Measurements from ENCODE around the gene ARID1A.

ARID1A gene

DNA sequence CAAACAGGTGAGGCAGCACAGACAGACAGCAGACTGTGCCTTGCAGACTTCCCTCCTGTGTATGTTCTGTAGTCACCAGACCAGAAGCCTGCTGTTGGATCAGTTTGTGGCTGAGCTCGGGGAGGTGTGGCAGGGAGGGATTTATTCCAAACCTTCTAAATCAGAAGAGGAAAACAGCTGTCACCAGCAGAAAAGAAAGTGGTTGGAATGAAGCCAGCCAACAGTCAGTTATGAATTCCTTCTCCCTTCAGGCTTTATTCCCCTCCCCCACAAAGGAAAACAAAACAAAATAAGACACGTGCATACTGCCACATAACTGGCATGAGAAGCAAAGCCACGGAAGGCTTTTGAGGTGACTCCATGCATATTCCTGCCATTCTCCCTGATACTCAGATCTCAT lies 72.9 kb downstream of the ARID1A start:
- no peak for DNase-seq

DNA sequence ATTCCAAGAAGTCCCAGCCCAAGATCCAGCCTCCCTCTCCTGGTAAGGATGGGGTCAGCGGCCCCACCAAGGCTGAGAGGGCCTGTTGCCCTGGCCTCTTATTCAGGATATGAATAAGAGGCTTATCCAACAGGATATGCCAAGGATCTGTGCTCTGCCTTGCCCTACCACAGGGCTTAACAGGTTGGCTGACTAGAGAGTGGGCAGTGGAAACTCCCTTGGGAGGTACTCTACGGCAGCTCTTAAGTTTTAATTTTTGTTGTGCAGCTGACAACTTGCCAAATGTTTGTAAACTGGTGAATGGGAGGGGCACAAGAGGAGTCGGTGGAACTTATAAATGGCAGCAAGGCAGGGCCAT lies 75.4 kb downstream of the ARID1A start:
- DNase-seq, result no peak

DNA sequence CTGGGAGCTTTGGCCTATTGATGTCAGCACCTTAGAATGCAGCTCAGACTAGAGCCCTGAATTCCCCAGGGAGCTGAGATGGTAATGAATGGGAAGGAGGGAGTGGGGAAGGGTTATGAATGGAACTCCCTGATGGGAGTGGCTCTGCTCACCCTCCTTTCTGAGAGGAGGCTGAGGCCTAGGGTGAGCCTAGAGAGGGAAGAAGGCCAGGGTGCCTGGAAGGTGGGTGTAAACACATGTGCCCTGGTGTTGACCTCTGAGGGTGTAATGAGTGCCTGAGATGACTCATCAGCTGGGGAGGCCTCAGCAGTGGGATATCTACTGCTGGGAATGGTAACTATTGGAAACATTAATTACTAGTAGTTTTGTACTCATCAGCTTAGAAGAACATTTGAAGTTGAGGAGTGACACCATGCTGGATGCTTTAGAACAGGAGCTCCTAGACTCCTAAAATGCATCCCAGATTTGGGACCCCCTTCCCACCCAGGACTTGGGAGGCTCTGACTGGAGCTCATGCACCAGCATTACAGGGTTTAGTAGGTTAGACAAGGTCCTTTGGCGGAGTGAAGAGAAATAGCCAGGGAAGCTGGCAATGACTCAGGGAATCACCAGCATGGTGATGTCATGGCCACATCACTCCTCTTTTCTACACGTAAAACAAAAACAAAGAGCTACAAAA lies 76.0 kb downstream of the ARID1A start:
- no peak for DNase-seq

DNA sequence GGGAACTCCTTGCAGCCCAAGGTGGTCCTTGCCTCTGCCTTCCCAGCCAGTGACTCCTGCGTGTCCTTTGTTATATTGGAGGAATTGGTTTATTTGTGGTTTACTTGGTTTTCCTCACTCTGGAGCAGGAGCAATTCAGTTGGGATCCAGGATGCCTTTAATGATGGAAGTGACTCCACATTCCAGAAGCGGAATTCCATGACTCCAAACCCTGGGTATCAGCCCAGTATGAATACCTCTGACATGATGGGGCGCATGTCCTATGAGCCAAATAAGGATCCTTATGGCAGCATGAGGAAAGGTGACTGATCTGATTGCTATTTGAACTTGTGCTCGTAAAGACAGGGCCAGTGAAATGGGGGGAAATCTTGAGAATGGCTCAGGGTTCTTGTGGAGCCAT lies 76.9 kb downstream of the ARID1A start:
- DNase-seq, result no peak

DNA sequence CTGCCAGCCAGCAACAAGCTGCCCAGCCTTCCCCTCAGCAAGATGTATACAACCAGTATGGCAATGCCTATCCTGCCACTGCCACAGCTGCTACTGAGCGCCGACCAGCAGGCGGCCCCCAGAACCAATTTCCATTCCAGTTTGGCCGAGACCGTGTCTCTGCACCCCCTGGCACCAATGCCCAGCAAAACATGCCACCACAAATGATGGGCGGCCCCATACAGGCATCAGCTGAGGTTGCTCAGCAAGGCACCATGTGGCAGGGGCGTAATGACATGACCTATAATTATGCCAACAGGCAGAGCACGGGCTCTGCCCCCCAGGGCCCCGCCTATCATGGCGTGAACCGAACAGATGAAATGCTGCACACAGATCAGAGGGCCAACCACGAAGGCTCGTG lies 78.6 kb downstream of the ARID1A start:
- DNase-seq, result no peak

DNA sequence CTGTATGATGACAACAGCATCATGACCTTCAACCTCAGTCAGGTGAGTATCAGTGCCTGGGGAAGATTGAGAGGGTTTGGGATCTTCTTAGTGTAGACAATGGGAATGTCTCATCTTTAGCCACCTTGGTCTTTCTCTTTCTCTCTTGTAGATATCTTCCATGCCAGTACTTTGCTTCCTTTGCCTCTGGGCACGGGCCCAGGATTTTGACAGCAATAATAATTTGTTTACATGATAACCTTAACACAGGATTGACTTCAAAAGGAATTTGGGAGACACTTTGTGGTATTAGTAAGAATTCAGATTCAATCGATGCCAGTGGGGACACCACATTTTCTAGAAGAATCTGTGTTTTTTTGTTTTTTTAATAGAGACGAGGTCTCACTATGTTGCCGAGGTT lies 79.9 kb downstream of the ARID1A start:
- DNase-seq, result no peak

DNA sequence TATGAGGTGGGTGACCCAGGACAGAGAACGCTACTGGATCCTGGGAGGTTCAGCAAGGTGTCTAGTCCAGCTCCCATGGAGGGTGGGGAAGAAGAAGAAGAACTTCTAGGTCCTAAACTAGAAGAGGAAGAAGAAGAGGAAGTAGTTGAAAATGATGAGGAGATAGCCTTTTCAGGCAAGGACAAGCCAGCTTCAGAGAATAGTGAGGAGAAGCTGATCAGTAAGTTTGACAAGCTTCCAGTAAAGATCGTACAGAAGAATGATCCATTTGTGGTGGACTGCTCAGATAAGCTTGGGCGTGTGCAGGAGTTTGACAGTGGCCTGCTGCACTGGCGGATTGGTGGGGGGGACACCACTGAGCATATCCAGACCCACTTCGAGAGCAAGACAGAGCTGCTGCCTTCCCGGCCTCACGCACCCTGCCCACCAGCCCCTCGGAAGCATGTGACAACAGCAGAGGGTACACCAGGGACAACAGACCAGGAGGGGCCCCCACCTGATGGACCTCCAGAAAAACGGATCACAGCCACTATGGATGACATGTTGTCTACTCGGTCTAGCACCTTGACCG lies 83.4 kb downstream of the ARID1A start:
- DNase-seq, result no peak

DNA sequence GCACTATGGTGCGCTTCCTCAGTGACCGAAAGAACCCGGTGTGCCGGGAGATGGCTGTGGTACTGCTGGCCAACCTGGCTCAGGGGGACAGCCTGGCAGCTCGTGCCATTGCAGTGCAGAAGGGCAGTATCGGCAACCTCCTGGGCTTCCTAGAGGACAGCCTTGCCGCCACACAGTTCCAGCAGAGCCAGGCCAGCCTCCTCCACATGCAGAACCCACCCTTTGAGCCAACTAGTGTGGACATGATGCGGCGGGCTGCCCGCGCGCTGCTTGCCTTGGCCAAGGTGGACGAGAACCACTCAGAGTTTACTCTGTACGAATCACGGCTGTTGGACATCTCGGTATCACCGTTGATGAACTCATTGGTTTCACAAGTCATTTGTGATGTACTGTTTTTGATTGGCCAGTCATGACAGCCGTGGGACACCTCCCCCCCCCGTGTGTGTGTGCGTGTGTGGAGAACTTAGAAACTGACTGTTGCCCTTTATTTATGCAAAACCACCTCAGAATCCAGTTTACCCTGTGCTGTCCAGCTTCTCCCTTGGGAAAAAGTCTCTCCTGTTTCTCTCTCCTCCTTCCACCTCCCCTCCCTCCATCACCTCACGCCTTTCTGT lies 84.6 kb downstream of the ARID1A start:
- DNase-seq, result no peak

DNA sequence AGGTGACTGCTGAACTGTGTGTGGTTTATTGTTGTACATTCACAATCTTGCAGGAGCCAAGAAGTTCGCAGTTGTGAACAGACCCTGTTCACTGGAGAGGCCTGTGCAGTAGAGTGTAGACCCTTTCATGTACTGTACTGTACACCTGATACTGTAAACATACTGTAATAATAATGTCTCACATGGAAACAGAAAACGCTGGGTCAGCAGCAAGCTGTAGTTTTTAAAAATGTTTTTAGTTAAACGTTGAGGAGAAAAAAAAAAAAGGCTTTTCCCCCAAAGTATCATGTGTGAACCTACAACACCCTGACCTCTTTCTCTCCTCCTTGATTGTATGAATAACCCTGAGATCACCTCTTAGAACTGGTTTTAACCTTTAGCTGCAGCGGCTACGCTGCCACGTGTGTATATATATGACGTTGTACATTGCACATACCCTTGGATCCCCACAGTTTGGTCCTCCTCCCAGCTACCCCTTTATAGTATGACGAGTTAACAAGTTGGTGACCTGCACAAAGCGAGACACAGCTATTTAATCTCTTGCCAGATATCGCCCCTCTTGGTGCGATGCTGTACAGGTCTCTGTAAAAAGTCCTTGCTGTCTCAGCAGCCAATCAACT lies 85.5 kb downstream of the ARID1A start:
- no peak for DNase-seq

DNA sequence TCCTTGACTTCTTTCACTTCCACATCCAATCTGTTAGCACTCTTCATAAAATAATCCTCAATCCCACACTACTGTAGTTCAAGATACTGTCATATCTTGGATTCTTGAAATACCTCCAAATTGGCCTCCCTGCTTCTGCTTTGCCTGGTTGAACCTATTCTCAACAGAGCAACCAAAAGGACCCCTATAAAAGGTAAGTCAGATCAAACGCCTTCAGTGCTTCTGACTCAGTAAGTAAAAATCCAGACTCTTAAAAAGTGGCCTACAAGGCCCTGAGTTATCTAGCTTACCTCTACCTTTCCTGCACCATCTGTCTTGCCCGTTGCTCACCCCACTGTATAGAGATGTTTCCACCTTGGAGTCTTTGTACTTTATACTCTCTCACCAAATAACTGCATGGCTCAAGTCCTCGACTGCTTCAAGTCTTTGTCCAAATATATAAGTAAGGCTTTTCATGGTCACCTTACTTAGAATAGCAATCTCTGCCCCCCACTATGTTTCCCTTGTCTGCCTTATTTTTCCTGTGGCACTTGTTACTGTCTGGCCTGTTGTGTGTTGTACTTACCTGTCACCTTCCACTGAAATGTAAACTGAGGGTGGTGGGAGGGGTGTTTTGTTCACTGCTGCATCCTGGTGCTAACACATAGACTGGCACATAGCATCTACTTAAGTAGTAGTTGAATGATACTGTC lies 86.9 kb downstream of the ARID1A start:
- no peak for DNase-seq

DNA sequence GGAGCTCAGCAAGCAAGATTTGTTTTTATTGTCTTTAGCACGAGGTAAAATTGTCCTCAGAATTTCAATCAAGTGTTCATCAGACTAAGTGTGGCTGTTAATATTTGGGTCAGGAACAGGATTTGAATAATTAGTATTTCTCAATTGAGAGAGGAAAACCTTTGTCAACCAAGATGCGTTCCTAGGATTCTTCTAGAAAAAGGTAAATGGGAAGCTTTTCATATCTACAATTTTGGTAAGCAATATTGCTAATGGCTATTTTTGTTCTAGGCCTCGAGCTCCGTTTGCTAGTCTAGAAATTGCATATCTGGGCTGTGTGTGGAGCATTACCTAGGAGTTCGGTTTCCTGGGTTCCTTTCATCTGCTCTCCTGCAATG lies 87.8 kb downstream of the ARID1A start:
- DNase-seq, result no peak

DNA sequence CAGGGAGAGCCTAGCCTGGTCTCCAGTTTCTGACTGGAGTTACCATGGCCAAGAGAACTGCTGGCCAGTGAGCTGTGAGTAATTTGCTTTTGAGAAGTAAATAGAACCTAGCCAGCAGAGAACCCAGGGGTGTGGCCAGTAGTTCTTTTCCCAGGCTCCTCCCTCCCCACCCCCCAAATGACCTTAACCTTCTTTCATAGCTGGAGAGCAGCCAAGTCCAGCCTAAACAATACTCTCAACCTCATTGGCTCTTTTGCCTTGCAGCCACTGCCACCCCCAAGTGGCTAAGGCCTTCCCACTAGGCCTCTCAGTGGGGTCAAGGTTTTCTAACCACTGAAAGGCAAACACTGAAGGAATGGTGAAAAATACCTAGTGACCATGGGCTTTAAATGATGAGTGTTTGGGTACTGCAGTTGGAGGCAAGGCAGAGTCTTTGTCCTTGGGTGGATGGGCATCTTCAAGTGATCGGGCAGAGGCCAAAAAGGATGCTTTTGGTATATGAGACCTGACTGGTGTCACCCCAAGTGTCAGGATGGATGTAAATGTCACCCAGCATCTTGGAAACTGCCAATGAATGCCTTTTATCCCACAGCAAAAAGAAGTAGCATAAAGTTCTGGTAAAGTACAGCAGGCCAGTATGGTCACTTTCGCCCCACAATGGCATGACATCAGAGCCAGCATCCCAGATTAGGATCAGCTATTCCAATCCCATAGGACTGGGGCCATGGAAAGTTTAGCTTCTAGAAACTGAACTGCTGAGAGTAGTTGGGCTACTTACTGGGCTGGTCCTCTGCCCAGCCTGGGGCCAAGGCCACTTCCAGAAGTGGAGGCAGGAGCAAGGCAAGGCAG lies 88.4 kb downstream of the ARID1A start:
- no peak for DNase-seq

DNA sequence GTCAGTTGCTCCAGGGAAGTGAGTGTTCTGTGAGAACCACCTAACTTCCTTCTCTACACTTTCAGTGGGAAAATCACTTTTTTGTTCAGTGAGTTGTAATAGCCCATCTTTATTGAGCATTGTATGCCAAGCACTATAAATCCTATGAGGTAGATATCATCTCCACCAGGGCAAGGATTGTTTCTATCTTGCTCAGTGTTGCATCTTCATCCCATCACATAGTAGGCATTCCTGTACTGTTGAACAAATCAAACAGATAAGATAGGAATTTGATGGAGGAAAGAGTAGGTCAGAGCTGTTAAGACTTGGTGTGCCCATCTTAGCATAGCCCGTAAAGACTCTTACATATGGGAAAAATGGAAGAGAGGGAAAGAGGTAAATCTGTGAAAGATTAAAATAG lies 89.1 kb downstream of the ARID1A start:
- no peak for DNase-seq

DNA sequence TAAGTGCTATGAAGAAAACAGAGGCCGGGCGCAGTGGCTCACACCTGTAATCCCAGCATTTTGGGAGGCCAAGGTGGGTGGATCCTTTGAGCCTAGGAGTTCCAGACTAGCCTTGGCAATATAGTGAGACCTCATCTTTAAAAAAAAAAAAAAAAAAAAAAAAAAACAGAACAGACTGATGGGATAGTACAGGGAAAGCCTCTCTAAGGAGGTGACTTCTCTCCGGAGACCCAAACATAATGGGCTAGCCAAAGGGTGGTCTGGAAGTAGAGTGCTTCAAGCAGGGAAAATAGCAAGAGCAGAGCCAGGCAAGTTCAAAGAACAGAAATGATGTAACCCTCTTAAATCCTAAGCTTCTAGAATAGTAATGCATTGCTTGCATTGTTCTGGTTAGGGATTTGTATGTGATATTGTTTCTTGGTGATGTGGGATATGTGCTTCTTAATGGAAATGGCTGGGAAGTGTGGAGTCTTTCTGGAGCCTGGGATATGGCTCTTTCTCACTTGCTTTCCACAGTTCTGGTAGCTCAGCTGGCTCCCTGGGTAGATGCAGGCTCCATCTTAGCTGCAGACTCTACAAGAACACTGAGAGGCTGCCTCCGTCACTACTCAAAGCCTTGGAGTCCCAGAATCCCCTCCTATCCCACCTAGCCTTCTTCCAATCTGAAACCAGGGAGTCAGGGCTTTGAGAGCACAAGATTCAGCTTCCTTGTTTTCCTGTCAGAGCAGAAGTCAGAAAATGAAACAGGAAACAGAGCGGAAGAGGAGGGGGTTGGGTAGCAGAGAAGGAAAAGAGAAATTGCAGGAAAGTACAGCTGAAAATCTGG lies 90.0 kb downstream of the ARID1A start:
- no peak for DNase-seq

DNA sequence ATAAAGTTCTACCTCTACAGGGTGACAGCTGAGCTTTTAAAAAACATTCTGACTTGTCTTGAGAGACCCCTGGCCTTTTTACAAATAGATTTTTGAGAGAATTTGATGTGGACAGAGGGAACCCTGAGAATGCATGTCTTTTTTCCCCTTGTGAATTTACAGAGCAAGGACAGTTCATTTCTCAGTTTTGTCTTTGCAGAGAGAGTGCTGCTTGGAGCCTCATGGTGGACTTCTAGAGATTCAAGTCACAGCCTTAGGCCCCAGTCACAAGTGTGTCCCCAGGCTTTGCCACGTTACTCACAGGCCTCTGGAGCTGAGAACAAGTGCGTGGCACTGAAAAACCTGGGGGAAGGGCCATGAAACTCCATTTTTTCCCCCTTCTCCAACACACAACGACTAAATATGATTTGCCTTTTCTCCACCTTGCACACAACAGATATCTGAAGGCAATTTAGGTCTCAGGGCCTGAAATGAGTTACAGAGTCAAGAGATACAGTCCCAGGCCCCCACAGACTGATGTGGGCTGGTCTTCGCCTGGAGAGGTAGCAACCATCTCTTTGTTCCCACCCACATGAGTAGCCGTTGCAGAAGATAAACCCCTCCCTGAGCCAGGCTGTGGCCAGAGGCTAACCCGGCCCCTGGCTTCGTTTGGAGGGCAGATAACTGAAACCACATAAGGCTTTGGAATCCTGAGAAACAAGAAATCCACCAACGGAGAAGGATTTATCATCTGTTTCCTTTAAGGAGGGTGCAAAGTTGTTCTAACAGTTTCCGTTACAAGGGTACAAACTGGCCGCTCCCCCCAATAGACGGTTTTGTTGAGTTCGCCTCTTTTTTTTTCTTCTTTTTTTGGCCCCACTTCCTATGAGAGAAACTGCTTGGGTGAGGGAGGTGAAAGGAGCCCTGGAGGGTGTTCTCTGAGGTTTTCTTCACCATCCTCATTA lies 90.9 kb downstream of the ARID1A start:
- DNase-seq, result no peak

DNA sequence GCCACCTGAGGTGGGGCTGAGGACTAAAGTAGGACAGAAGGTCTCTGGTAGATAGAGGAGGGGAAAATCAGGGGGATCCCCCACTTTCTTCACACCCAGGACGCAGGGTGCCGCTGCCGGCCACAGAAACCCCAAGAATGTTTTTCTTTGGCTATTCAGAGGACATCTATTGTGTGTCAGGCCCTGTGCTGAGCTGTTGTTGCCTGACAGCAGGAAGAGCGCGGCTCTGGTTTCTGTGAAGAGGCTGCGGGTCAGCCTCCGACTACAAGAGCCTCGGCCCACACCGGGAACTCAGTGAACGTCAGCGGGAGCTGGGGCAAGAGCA lies 91.5 kb downstream of the ARID1A start:
- DNase-seq, result no peak

DNA sequence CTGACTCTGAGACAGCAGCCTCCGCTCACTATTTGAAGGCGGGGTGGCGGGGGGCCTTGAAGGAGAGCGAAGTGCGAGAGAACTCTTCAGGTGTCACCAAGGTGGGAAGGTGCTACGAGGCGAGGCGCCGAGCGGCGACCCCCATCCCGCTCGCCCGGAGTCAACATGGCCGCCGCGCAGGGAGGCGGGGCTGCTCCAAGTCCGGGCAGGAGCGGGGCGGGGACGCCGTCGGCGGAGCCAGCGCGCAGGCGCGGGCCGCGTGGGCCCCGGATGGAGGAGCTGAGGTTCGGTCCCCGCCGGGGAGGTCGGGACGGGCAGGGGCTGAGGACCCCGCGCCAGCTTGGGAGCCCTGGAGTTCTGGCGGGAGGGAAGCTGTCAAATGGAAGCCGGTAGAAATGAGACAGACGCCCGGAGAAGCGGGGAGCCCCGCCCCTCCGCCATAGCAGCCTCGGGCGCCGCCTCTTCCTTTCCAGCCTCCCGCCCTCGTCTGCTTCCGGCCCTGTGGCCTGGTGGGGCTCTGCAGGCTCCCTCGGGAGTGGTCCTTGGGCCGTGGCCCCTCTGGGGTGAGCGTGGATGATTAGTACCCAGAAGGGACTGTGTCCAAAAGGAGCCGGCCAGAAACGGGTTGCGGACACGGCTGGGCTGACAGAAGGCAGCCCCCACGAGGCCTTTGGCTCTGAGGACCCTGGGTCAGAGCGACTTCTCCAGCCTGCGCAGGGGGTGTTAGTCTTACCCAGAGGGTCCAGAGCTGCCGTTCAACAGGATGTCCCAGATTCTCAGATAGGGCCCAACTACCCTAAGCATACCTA lies 92.1 kb downstream of the ARID1A start, which contains the start of gene PIGV:
TSS of gene PIGV (plus strand) at position 245 of the 809 bp plus-strand sequence. CDS start 2,866 bp downstream, outside the sequence.
- DNase-seq, result no peak

DNA sequence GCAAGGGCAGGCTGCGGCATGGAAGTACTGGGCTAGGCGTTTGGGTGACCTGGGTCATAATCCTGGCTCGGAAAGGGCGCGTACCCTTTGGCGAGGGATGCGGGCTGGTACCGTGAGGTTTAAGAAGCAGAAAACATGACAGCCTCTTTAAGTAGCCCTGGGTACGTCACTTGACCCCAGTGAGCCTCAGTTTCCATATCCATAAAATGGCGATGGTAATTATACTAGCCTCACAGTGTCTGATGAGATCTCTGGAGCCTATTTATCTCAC lies 92.6 kb downstream of the ARID1A start:
- no peak for DNase-seq

DNA sequence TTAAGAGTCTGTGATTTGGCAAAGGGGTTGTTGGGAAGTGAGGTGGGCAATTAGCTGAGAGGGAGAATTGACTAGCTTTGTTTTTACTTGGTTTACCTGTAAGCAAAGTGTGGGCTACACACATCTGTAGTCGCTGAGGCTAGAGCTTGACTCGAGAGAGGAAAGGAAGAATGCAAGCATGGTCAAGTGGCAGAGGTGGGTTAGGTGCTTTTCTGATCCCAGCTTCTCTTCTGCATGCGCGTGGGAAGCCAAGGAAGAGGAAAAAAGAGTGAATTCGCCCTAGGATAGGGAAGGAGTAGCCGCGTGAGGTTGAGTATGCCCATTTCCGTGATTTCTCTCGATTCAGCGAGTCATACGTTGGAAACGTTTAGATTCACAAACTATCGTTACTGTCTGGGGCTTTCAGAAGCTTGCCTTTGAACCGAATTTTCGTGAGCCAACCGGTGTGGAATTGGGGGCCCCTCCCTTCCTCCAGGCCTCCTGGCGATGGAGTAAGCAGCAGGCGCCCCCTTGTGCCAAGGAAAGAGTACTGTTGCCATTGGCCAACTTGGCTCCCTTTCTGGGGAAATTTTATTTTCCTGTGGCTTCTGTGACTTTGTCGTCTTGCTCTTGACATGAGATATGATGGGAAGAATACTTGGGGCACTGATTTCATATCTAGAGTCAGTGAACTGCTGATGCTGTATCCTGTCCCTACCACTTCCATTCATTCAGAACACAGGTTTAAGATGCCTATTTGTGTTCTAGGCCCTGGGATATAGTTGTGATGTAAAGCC lies 93.2 kb downstream of the ARID1A start:
- DNase-seq, result peak; percentile 67

DNA sequence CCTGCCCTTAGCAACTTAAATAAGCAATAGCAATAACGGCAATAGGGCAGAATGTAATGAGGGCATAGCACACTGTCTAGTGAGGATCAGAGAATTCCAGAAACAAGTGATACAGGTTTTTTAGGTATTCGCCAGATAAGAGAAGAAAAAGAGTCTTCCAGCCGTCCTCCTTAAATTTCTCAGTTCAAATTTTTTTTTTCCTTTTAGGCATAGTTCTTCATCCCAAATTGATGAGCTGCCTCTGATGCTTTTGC lies 93.7 kb downstream of the ARID1A start:
- no peak for DNase-seq
